SH-SY5Y (cell line): ENCODE data around the gene C1orf210.

Source experiments
- GATA2 ChIP-seq: IDR thresholded peaks from 2 replicates; pipeline ENCODE4 v1.6.1; 2011; ENCODE audit warnings: mild to moderate bottlenecking, low read depth, low read length
- GATA3 ChIP-seq: IDR thresholded peaks from 2 replicates; pipeline ENCODE4 v1.6.1; 2011; ENCODE audit warnings: low read depth, mild to moderate bottlenecking, low read length, moderate library complexity

C1orf210 gene

DNA sequence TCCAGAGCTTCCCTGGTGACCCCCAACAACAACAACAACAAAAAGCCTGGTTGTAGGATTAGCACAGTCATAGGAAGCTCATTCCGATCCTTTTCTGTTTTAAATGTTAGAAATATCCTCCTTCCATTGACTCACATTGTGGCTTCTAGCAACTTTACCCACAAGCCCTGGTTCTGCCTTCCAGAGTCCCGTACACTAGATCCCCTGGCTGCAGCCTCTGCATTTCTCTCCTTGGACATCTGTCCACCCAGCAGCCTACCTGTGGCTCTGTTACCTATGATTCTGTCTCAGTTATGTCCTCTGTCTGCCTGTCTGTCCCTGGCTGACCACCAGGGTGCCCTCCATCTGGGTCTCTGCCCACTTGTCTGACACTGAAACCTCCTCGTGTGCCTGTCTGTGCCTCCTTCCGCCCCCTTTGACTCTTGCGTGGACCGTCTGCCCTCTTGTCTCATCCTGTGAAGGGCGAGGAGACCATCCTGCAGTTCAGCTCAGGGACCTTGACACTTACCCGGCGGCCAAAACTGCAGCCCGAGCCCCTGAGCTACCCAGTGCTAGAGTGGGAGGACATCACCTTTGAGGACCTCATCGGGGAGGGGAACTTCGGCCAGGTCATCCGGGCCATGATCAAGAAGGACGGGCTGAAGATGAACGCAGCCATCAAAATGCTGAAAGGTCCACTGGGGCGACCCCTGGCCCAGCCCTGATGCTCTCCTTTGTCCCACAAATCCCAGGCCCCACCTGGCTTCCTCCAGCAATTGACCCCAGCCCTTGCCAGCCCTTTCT, 31.5 kb upstream of the C1orf210 start:
- TF ChIP-seq GATA2 (no peak), GATA3 (no peak)

DNA sequence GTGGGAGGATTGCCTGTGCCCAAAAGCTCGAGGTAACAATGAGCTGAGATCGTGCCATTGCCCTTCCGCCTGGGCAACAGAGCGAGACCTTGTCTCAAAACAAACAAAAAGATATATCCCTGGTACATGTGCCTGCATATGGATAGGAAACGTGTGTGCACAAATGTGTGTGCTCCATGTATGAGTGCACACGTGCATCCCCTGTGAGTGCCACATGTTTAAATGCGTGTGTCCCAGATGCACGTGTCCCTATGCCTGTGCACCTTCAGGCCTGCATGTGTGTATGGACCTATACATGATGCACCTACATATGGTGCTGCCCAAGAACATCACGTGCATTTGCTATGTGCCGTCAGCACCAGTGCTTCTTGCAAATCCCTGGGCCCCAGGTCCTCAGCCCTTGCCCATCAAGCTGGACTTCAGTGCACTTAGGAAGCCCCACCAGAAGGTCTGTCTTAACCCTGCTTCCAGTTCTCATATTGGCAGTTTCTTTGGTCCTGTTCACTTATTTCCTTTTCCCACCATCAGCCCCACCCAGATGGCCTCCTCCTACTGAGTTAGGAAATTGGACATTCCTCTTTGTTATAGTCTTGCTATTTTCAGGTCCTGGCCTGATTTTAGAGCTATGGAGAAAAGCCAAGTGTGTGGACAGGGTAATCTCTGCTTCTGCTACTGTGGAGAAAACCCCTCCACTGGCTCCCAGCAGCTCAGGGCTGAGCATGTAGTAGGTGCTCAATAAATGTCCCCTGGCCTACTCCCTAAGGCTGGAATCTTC, 30.8 kb upstream of the C1orf210 start:
- TF ChIP-seq GATA2: no peak
- TF ChIP-seq GATA3: no peak

DNA sequence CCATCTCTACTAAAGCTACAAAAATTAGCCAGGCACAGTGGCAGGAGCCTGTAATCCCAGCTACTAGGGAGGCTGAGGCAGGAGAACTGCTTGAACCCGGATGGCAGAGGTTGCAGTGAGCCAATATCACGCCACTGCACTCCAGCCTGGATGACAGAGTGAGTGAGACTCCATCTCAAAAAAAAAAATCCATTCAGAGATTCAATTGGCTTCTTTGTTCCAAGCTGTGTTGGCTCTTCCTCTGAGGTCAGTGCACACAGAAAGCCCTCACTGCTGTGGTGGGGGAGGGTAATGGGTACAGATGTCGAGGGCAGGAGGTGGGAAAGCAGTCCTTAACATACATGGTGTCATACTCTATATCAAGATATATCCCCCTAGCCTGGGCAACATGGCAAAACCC, 30.1 kb upstream of the C1orf210 start:
- TF ChIP-seq GATA2: no peak
- no peak for TF ChIP-seq GATA3

DNA sequence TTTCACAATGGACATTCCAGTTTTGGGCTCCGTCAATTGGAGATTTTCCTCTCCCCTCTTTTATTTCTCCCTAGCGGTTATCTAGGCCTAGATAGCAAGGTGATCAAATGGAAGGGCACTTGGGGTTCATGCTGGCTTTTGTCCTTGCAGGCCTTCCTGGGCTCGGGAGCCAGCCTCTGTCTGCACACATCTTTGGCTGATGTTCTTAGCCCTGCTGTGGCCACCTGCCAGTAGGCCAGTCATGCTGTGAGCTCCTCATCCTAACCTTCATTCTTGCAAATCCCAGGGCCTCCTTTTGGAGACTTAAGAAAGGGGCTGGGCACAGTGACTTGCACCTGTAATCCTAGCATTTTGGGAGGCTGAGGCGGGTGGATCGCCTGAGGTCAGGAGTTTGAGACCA, 28.9 kb upstream of the C1orf210 start:
- no peak for TF ChIP-seq GATA3

DNA sequence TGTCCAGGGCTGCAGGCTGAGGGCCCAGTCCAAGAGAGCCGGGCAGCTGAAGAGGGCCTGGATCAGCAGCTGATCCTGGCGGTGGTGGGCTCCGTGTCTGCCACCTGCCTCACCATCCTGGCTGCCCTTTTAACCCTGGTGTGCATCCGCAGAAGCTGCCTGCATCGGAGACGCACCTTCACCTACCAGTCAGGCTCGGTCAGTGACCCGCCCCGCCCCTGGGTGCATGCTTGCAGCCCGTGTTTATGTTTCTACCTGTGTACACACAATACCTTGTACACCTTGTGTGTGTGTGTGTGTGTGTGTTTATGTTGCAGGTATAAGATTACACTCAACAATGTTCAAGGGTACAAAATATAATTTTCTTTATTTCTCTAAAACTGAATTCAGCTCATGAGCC, 28.4 kb upstream of the C1orf210 start:
- TF ChIP-seq GATA3 (no peak), GATA2 (no peak)

DNA sequence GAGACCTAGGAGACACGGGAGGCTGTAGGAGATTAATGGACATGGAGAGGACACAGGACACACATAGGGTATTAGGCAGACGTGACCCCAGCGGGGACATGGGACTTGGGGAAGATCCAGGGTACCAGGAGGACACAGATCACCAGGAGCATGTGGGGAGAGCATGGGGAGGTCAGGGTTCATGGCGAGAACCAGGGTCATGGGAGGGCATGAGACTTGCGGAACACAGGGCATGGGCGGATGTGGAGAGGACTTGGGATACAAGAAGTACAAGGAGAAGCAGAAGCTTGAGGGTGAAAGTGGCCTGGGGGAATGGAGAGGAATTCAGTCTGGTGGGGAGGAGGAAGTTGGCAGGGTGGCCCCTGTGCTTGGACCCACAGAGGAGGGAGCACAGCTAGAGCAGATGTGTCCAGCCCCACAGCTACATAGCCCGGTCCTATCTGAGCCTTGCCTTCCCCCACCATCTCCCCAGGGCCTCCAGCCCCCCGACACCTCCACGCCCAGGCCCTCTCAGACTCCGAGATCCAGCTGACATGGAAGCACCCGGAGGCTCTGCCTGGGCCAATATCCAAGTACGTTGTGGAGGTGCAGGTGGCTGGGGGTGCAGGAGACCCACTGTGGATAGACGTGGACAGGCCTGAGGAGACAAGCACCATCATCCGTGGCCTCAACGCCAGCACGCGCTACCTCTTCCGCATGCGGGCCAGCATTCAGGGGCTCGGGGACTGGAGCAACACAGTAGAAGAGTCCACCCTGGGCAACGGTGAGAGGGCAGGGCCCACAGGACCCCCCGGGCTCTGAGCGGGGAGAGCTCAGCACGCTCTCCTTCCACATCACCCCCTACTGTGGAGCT, 27.5 kb upstream of the C1orf210 start:
- TF ChIP-seq GATA2: no peak
- TF ChIP-seq GATA3: no peak

DNA sequence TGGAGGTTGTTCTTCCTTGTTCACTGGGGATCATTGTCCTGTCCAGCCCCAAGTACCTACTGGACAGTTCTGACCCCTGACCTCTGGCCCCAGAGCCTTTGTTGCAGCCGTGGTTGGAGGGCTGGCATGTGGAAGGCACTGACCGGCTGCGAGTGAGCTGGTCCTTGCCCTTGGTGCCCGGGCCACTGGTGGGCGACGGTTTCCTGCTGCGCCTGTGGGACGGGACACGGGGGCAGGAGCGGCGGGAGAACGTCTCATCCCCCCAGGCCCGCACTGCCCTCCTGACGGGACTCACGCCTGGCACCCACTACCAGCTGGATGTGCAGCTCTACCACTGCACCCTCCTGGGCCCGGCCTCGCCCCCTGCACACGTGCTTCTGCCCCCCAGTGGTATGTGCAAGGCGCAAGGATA, 26.8 kb upstream of the C1orf210 start:
- TF ChIP-seq GATA3: no peak

DNA sequence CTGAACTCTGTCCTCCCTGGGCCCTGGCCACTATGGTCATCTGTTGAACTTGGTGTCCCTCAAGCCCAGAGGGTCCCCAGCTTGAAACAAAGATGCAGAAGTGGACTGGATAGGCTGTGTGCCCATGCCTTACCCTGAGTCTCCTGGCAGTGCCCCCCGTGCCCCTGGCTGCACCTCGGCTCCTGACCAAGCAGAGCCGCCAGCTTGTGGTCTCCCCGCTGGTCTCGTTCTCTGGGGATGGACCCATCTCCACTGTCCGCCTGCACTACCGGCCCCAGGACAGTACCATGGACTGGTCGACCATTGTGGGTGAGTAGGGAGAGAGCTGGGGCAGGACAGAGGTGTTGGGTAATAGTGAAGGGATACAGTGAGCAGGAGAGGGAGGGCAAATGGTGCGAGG, 26.1 kb upstream of the C1orf210 start:
- TF ChIP-seq GATA2 (no peak), GATA3 (no peak)

DNA sequence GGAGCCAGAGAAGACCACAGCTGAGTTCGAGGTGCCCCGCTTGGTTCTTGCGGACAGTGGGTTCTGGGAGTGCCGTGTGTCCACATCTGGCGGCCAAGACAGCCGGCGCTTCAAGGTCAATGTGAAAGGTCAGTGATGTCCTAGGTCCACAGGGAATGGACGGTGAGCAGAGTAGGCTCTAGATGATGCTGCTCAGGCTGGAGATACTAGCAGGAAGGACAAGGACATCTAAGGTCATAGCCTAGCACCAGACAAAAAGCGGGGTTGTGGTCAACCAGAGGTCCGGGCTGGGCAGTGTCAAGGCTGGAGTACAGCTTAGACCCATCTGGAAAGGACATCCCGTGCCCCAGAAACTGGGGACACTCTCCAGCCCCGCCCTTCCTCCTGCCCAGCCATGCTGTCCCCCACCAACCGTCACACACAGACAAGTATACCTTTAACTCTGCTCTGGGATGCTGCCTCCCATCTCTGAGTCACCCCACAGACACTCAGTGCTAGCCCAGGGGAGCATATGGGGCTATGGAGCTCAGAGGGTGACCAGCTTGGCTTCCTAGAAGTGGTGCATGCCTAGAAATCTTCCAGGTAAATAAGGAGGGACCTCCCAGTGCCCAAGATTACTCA, 24.1 kb upstream of the C1orf210 start:
- no peak for TF ChIP-seq GATA3
- no peak for TF ChIP-seq GATA2

DNA sequence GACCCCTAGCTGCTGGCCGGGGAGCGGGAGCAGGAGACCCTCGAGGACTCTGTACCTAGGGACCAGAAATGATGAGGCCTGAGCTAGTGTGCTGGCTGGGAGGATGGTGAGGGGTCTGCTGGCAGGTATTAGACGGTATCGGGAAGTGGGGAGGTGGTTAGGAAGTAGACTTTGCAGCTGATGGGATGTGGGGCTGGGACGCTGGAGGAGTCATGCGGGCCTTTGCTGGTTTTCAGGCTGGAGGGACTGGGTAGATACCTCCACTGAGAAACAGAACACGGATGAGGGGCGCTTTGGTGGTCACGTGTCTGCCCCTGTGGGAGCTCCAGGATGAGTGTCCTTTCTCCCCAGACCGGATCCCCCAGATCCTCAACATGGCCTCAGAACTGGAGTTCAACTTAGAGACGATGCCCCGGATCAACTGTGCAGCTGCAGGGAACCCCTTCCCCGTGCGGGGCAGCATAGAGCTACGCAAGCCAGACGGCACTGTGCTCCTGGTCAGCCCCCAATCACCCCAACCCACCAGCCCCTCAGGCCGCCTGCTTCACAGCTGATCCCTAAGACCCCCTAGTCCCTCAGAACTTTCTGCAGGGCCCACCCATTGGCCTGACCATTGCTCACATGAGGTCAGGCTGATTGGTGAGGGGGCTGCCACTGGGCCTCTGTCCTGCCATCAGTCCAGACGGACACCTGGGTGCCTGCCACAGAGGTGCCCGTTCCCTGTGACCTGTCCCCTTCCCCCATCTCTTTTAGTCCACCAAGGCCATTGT, 23.4 kb upstream of the C1orf210 start:
- TF ChIP-seq GATA2 (no peak), GATA3 (no peak)

DNA sequence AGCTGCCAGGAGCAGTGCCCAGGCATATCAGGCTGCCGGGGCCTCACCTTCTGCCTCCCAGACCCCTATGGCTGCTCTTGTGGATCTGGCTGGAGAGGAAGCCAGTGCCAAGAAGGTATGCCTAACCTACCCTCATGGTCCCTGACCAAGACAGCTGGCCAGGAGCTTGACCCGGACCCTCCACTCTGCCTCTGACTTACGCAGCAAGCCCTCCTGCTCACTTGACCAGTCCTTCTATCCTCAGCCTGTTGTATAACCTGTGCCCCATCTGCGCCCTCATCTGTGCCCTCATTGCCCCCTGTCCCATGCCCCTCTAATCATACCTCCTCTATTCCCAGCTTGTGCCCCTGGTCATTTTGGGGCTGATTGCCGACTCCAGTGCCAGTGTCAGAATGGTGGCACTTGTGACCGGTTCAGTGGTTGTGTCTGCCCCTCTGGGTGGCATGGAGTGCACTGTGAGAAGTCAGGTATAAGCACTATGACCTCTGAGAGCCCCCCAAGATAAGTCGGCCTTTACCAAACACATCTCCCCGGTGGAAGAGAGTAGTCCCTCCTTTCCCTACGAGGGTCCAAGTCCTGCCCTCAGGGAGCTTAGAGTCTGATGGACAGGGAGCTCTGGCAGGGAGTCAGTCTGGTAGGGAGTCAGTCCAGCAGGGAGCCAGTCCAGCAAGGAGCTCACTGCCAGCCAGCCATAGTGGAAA, 22.2 kb upstream of the C1orf210 start:
- TF ChIP-seq GATA3 (no peak), GATA2 (no peak)

DNA sequence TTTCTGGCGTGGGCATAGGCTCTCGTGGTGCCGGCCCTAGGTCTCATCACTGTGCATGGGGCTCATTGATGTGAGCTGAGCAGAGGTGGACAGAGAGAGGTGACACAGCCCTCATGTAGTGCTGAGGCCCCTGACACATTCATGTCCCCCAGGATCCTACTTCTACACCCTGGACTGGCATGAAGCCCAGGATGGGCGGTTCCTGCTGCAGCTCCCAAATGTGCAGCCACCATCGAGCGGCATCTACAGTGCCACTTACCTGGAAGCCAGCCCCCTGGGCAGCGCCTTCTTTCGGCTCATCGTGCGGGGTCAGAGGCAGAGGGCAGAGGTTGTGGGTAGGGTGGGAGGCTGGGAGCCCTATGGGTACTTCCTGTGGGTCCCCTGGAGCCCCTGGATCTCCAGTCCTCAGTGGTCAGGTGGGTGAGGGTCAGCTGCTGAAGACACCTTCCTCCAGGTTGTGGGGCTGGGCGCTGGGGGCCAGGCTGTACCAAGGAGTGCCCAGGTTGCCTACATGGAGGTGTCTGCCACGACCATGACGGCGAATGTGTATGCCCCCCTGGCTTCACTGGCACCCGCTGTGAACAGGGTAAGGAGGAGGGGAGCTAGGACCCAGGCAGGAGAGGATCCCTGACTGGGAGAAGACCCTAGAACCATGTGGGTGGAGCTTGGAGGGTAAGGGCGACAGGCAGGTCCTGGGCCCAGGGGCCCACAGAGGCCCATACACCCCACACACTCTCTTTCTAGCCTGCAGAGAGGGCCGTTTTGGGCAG, 21.5 kb upstream of the C1orf210 start:
- TF ChIP-seq GATA2 (no peak), GATA3 (no peak)
